ENCODE data around the gene DDX41.

DDX41 gene

DNA sequence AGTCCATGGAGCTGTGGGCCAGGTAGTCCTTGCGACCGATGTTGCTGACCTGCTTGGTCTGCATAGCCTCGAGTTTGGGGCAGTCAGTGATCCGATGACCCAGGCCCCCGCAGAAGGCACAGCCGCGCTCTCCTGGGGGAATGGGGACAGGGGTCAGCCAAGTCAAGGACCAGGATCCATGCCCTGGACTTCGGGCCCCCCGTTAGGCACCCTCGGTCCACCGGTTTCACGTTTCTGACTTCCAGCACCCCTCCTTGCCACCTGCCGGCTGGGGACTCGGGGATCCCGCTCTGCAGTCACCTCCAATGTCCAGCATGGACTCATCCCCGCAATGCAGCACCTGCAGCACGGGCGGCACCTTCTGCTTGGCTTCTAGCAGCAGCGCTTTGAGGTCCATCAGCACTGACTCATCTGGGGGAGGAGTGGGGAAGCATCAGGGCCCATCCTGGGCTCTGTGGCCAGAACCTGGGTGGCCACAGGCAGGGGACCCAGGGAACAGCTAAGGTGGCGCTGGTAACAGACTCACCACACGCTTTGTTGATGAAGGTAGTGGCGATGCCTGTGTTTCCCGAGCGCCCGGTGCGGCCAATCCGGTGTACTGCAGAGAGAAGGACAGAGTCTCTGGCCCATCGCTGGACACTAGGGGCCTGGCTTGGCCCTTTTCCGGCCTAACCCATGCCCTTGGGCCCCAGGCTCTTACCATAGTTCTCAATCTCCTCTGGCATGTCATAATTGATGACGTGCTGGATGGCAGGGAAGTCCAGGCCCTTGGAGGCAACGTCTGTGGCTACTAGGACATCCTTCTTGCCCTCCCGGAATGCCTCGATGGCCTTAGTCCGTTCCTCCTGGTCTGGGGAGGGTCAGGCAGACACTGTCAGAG lies 4.7 kb downstream of the DDX41 start:
- FAIRE-seq = no peak
- TF ChIP-seq, protein P1, sequence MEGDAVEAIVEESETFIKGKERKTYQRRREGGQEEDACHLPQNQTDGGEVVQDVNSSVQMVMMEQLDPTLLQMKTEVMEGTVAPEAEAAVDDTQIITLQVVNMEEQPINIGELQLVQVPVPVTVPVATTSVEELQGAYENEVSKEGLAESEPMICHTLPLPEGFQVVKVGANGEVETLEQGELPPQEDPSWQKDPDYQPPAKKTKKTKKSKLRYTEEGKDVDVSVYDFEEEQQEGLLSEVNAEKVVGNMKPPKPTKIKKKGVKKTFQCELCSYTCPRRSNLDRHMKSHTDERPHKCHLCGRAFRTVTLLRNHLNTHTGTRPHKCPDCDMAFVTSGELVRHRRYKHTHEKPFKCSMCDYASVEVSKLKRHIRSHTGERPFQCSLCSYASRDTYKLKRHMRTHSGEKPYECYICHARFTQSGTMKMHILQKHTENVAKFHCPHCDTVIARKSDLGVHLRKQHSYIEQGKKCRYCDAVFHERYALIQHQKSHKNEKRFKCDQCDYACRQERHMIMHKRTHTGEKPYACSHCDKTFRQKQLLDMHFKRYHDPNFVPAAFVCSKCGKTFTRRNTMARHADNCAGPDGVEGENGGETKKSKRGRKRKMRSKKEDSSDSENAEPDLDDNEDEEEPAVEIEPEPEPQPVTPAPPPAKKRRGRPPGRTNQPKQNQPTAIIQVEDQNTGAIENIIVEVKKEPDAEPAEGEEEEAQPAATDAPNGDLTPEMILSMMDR (IDR thresholded peaks at IDR 0.05; ENCODE audit: insufficient read depth, missing control alignments) = no peak
- no peak for DNase-seq (ENCODE audit: insufficient read length, low spot score)

- FAIRE-seq (no peak), DNase-seq (ENCODE audit: insufficient read length, low spot score) (no peak)
- TF ChIP-seq, protein P1 (IDR thresholded peaks at IDR 0.05; ENCODE audit: insufficient read depth, missing control alignments) = no peak
Observed at GRCh38 chr5:177511181-177511580, 5.6 kb downstream of the DDX41 start.

- TF ChIP-seq, protein P1 (IDR thresholded peaks at IDR 0.05; ENCODE audit: insufficient read depth, missing control alignments) = no peak
- DNase-seq (ENCODE audit: insufficient read length, low spot score) (no peak), FAIRE-seq (no peak)
Observed at GRCh38 chr5:177510567-177511053, 6.2 kb downstream of the DDX41 start.

DNA sequence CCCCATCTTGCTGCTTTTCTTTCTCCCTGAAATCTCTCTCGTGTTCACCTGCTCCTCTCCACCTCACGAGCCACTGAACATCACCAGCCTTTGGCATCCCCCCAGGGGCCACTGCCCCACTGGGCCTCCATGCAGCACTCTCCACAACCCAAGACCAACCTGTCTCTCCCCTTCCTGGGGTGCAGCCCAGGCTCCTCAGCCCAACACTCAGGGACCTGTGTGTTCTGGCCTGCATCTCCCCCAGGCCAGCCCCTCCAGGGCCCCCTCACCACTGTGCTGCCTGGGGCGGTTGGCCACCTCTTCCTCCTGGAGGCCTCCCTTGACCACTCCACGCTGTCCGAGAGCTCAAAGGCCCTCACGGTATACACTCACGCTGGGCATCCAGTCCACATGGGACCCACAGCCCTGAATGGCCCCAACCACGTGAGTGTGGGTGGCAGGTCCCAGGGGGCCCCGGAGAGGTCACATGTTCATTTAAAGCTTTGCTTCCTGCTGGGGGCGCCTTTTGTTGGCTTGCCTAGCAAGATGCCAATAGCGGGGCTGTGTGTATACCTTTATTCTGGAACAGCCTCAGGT lies 6.7 kb downstream of the DDX41 start:
- FAIRE-seq (no peak), DNase-seq (ENCODE audit: insufficient read length, low spot score) (no peak)
- TF ChIP-seq, protein P1 (IDR thresholded peaks at IDR 0.05; ENCODE audit: insufficient read depth, missing control alignments) = no peak

DNA sequence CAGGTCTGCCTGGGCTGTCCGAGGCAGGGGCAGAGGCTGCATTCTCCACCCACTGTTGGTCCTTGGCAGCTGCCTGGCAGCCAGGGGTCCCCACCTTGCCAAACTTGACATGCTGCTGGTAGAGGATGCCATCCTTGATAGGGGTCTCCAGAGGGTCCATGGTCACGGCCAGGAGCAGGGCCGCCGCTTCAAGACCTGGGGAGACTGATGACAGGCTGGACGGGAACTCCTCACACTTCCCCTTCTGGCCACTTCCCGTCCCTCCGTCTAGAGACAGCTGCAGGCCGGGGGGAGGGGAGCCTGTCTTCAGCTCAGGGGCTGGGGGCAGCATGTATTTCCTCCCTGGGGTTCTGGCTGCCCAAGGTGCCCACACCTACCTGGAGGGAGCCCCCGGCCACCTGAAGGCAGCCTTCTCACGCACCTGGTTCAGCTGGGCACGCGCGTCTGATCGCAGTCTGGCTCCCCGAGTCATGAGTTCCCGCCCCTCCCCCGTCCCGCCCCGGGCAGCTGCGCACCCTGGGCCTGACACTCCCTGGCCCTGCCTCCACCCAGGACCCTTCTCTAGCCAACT lies 7.3 kb downstream of the DDX41 start, which contains the start of gene DOK3:
Gene DOK3, minus strand, starts transcription at position 446 of the 571 bp plus-strand sequence. Its CDS starts 286 bp downstream, at position 160.
- FAIRE-seq (no peak), DNase-seq (ENCODE audit: insufficient read length, low spot score) (no peak)

GRCh38 chr5:177508837-177509236 lies 7.9 kb downstream of the DDX41 start:
- TF ChIP-seq, protein P1 (IDR thresholded peaks at IDR 0.05; ENCODE audit: insufficient read depth, missing control alignments) = no peak
- DNase-seq (ENCODE audit: insufficient read length, low spot score) (no peak), FAIRE-seq (no peak)

More for the DNA sequence above, 7.3 kb downstream of the DDX41 start, which contains the start of gene DOK3:
- TF ChIP-seq, protein P1 (IDR thresholded peaks at IDR 0.05; ENCODE audit: insufficient read depth, missing control alignments) = no peak
